NCI-H1436 (cell line): ENCODE results near the gene MEF2D.

Experiments
- DNase-seq: peaks from one replicate; lab custom pipeline; 2025; lab: John Stamatoyannopoulos, UW

The MEF2D gene

GRCh38 chr1:156500543-156500792 is at the start of gene MEF2D:
MEF2D (minus strand) TSS chr1:156500775; CDS start chr1:156483292, 17,483 bp downstream.
- no peak for DNase-seq

- no peak for DNase-seq
Measured at GRCh38 chr1:156550346-156550745, 49.8 kb upstream of the MEF2D start.

- no peak for DNase-seq
Measured at GRCh38 chr1:156549831-156550230, 49.3 kb upstream of the MEF2D start.

GRCh38 chr1:156549390-156549789 is 48.8 kb upstream of the MEF2D start:
- DNase-seq, result no peak

- DNase-seq, result no peak
Measured at GRCh38 chr1:156547982-156548381, 47.4 kb upstream of the MEF2D start.

GRCh38 chr1:156547434-156547833 is 46.9 kb upstream of the MEF2D start:
- DNase-seq, result no peak

- DNase-seq, result no peak
Measured at GRCh38 chr1:156546267-156546666, 45.7 kb upstream of the MEF2D start.

- no peak for DNase-seq
Measured at GRCh38 chr1:156544592-156545102, 44.1 kb upstream of the MEF2D start.

GRCh38 chr1:156543066-156543465 is 42.5 kb upstream of the MEF2D start:
- DNase-seq, result no peak

- DNase-seq, result no peak
Measured at GRCh38 chr1:156540955-156541354, 40.4 kb upstream of the MEF2D start.

- DNase-seq, result no peak
Measured at GRCh38 chr1:156539818-156540355, 39.3 kb upstream of the MEF2D start.

- no peak for DNase-seq
Measured at GRCh38 chr1:156538711-156539440, 38.3 kb upstream of the MEF2D start.

GRCh38 chr1:156537027-156537426 is 36.5 kb upstream of the MEF2D start:
- no peak for DNase-seq

GRCh38 chr1:156534424-156535060 is 34.0 kb upstream of the MEF2D start:
- no peak for DNase-seq

- no peak for DNase-seq
Measured at GRCh38 chr1:156533568-156534220, 33.1 kb upstream of the MEF2D start.

- no peak for DNase-seq
Measured at GRCh38 chr1:156532374-156532773, 31.8 kb upstream of the MEF2D start.

- no peak for DNase-seq
Measured at GRCh38 chr1:156530006-156530405, 29.4 kb upstream of the MEF2D start.

GRCh38 chr1:156528875-156529425 is 28.4 kb upstream of the MEF2D start:
- no peak for DNase-seq

GRCh38 chr1:156528231-156528630 is 27.7 kb upstream of the MEF2D start:
- no peak for DNase-seq

- DNase-seq, result no peak
Measured at GRCh38 chr1:156527584-156527983, 27.0 kb upstream of the MEF2D start.

GRCh38 chr1:156525856-156526489 is 25.4 kb upstream of the MEF2D start:
- DNase-seq, result no peak

- no peak for DNase-seq
Measured at GRCh38 chr1:156525071-156525501, 24.5 kb upstream of the MEF2D start.
